PFSK-1 (cell line): ENCODE results near the gene NT5C3A. TPM values are rescaled to one million over a fixed set of nuclear protein-coding genes. Genes with fewer than 3 reads are reported as not detected.
A peak's percentile ranks its signal among the peaks of the same experiment; 100 is the strongest.

Experiments used
- FOXP2 ChIP-seq: optimal IDR thresholded peaks from 2 replicates; pipeline ENCODE3; 2011; ENCODE audit warnings: borderline replicate concordance, control low read depth, inconsistent platforms; ENCODE audit not compliant: insufficient read depth; ENCODE audit errors: extremely low read length, extremely low read depth
- POLR2AphosphoS5 ChIP-seq: IDR thresholded peaks from 2 replicates; pipeline ENCODE4 v1.6.1; 2012; ENCODE audit warnings: low read depth, mild to moderate bottlenecking, control low read depth, low read length, moderate library complexity
- REST ChIP-seq, 2 experiments: IDR thresholded peaks; 2 replicates each; pipeline versions ENCODE4 v1.6.1 to v1.8.0; 2011 to 2012; ENCODE audit warnings: low read depth in 2 of 2, low read length in 2 of 2, control low read depth in 1 of 2, inconsistent platforms in 1 of 2, mild to moderate bottlenecking in 1 of 2, moderate library complexity in 1 of 2; ENCODE audit not compliant: insufficient read depth in 1 of 2
- SIN3A ChIP-seq: IDR thresholded peaks from 2 replicates; pipeline ENCODE4 v1.6.1; 2012; ENCODE audit warnings: mild to moderate bottlenecking, low read length, moderate library complexity, borderline replicate concordance; ENCODE audit not compliant: insufficient read depth
- TAF1 ChIP-seq: IDR thresholded peaks from 2 replicates; pipeline ENCODE4 v1.6.1; 2012; ENCODE audit warnings: low read length, control low read depth, borderline replicate concordance; ENCODE audit not compliant: insufficient read depth
- polyA plus RNA-seq: library from polyadenylated mRNA; unstranded; fragments of >200 nt; gene quantifications from one replicate; pipeline ENCODE4 v1.2.1, GENCODE V29; 2012; ENCODE audit warnings: low read depth, missing spikeins; ENCODE audit not compliant: insufficient read length

NT5C3A gene
- polyA plus RNA-seq, result 13.8 TPM

DNA sequence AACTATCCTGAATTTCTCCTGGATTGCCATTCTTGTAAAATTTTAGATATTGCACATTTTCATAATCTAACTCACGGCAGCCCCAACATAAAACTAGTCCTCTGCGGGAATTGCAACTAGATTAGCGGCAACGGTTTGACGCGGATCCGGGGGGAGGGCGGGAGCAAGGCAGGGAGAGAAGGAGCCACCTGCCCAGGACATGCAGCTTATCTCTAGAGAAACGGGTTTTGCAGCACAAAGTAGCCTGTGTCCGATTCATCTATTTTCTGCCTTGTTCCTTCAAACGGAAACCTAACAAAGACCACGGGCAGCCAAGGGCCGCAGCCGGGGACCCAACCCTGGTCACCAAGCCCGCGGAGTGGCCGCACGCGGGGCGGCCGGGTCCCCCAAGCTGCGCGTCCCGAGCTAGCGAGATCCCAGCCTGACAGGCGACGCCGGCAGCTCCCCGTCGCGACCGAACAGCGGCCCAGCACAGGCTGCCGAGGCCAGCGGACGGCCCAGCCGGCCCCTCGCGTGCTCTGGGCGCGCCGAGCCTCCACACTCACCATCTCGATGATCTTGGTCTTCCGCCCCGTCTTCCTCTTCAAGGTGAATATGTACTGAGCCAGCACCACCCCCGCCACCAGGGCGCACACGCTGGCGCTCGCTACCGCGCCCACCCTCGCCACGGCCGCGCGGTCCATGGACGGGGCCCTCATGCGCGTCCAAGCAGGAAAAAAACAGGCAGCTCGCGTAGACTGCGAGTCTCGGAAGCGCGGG lies at the start of gene NT5C3A:
NT5C3A (minus strand) TSS at position 754 of the 759 bp plus-strand sequence; CDS start at position 683, 71 bp downstream.
- TF ChIP-seq TAF1, result peak; percentile 50; the same call in 1 of the 2 replicates
- peak; percentile 6; the same call in 1 of the 2 replicates for TF ChIP-seq SIN3A
- no peak for TF ChIP-seq FOXP2
- no peak for TF ChIP-seq POLR2AphosphoS5

DNA sequence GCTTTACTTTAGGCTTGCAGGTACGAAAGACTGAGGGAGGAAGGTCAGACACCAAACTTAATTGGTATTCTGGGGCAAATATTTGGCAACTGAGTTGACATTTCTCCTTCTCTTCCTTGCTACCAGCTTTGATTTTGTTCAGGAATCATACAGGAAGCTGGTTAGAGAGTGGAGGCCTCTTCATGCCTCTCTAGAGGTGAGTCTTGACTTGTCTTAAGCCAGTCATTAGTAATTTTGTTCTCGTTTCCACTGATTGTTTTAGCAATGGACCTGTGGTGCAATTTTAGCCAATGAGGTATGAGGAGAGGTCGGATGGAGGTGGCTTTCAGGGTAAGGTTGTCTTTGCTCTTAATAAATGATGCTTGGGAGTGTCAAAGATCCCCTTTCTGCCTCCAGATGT lies 49.0 kb upstream of the NT5C3A start:
- TF ChIP-seq POLR2AphosphoS5 (no peak), FOXP2 (no peak), TAF1 (no peak)

GRCh38 chr7:33109758-33110238 lies 47.2 kb upstream of the NT5C3A start:
- no peak for TF ChIP-seq REST (IDR thresholded peaks at IDR 0.05; ENCODE audit: insufficient read depth in 1 of 2, low read depth in 2 of 2, low read length in 2 of 2)
- no peak for TF ChIP-seq SIN3A
- TF ChIP-seq TAF1, result no peak
- no peak for TF ChIP-seq POLR2AphosphoS5
- TF ChIP-seq FOXP2, result no peak

GRCh38 chr7:33109005-33109757 lies 46.6 kb upstream of the NT5C3A start, which contains the start of gene RP9:
RP9 (minus strand) TSS chr7:33109404; CDS start chr7:33109372, 32 bp downstream.
- TF ChIP-seq REST (IDR thresholded peaks at IDR 0.05; ENCODE audit: insufficient read depth in 1 of 2, low read depth in 2 of 2, low read length in 2 of 2) (0 out of 4 replicates have a peak, but pooled peaks of 1 of the 2 experiments have one; percentile 22), TAF1 (peak; percentile 59; the same call in 1 of the 2 replicates), FOXP2 (peak; percentile 53), SIN3A (no peak), POLR2AphosphoS5 (peak; percentile 53; the same call in 1 of the 2 replicates)

DNA sequence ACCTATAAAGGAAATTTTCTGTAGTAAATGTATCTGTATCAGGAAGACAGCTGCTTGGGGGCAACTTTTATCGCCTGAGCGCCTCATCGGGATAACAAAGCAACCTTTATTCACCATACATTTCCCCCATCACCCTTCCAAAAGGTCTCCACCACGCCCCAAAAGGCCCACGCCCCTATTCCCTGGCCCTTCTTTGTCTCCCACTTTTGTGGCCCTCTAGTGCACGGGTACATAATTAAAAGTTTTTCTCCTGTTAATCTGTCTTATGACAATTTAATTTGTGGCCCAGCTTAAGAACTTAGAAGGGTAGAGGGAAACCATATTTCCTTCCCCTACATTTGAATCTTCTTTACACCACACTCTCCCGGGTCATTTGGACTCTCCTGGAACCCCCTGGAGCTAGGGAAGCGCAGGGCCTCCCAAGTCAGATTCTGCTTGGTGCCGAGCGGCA lies 46.0 kb upstream of the NT5C3A start:
- no peak for TF ChIP-seq SIN3A
- no peak for TF ChIP-seq TAF1
- no peak for TF ChIP-seq FOXP2
- no peak for TF ChIP-seq POLR2AphosphoS5
- no peak for TF ChIP-seq REST (IDR thresholded peaks at IDR 0.05; ENCODE audit: insufficient read depth in 1 of 2, low read depth in 2 of 2, low read length in 2 of 2)
